OCI-LY7 (cell line): ENCODE measurements around the gene CREB5. TPM values are rescaled to one million over a fixed set of nuclear protein-coding genes. Genes with fewer than 3 reads are reported as not detected.
"Not testable (repeated sequence)": the region's sequence is repeated elsewhere in the genome, so short reads cannot be mapped to it uniquely, and the experiment has no call there.

Source experiments
- BruUV-seq: library from RNA; stranded (reverse); fragments of 400-500 nt; replicated peaks from 2 replicates; lab custom pipeline; 2021; lab: Mats Ljungman, UMichigan
- CTCF ChIA-PET: fragments of 300-600 bp; sonication (Branson Sonifier 250); formaldehyde crosslinking; loops from one replicate; lab custom pipeline; 2022; ENCODE audit warnings: antibody characterized with exemption; ENCODE audit not compliant: unreplicated experiment; lab: Charles Lee
- POLR2A ChIA-PET: fragments of 300-600 bp; sonication (Branson Sonifier 250); formaldehyde crosslinking; loops from one replicate; lab custom pipeline; 2022; ENCODE audit warnings: antibody characterized with exemption; lab: Charles Lee
- DNase-seq: peaks from one replicate; pipeline ENCODE4 v3.0.0-alpha.2; 2015; ENCODE audit warnings: low spot score
- H2AFZ ChIP-seq: fragments of 200-600 bp; sonication (generic), shearing (Covaris generic); 2 replicates; pipeline ENCODE4 v1.6.1; 2014; ENCODE audit warnings: mild to moderate bottlenecking, antibody characterized with exemption, low read length, moderate library complexity
- H3K27ac ChIP-seq: fragments of 200-600 bp; sonication (generic); 2 replicates; pipeline ENCODE4 v1.5.1; 2014; ENCODE audit warnings: mixed run types, low read depth, mild to moderate bottlenecking, moderate library complexity, low read length, inconsistent platforms; ENCODE audit not compliant: poor library complexity, severe bottlenecking
- H3K36me3 ChIP-seq: fragments of 200-600 bp; sonication (generic); 2 replicates; pipeline ENCODE4 v1.6.1; 2014; ENCODE audit warnings: mild to moderate bottlenecking, antibody characterized with exemption, low read length, moderate library complexity, mixed read lengths; ENCODE audit not compliant: insufficient read depth
- H3K4me1 ChIP-seq: fragments of 200-600 bp; sonication (generic); 2 replicates; pipeline ENCODE4 v1.5.1; 2014; ENCODE audit warnings: mild to moderate bottlenecking, low read length; ENCODE audit not compliant: insufficient read depth, poor library complexity, severe bottlenecking
- H3K4me2 ChIP-seq: fragments of 200-600 bp; sonication (generic); 2 replicates; pipeline ENCODE4 v1.6.1; 2014; ENCODE audit warnings: mild to moderate bottlenecking, low read length
- H3K4me3 ChIP-seq: fragments of 200-600 bp; sonication (generic); 2 replicates; pipeline ENCODE4 v1.5.1; 2014; ENCODE audit warnings: mild to moderate bottlenecking, low read depth, low read length; ENCODE audit not compliant: poor library complexity, severe bottlenecking
- H3K79me2 ChIP-seq: fragments of 200-600 bp; sonication (generic); 2 replicates; pipeline ENCODE4 v1.6.1; 2016; ENCODE audit warnings: low read depth, mild to moderate bottlenecking, low read length, moderate library complexity, mixed read lengths; ENCODE audit not compliant: insufficient read depth
- H3K9me2 ChIP-seq: fragments of 200-600 bp; sonication (generic); 2 replicates; pipeline ENCODE4 v1.6.1; 2016; ENCODE audit warnings: mild to moderate bottlenecking, low read length, mixed read lengths; ENCODE audit not compliant: insufficient read depth
- H3K9me3 ChIP-seq: fragments of 200-600 bp; sonication (generic); 2 replicates; pipeline ENCODE4 v1.6.1; 2014; ENCODE audit warnings: mild to moderate bottlenecking, mixed run types, low read length, mixed read lengths
- H4K20me1 ChIP-seq: fragments of 200-600 bp; sonication (generic); 2 replicates; pipeline ENCODE4 v1.6.1; 2014; ENCODE audit warnings: mild to moderate bottlenecking, antibody characterized with exemption, low read length, moderate library complexity, mixed read lengths; ENCODE audit not compliant: insufficient read depth
- EZH2phosphoT487 ChIP-seq: fragments of 200-600 bp; sonication (generic); IDR thresholded peaks from 2 replicates; pipeline ENCODE4 v1.6.1; 2018; ENCODE audit warnings: low read depth, borderline replicate concordance, mild to moderate bottlenecking, mixed run types, antibody characterized with exemption, low read length, moderate library complexity, mixed read lengths
- intact Hi-C: fragments of 100-400 bp; cut with micrococcal nuclease; formaldehyde crosslinking; loops from one replicate; pipeline ENCODE4 v1.10.0; 2022; ENCODE audit not compliant: unreplicated experiment
- total RNA-seq, 2 experiments: library from RNA; depleted of rRNA in 1 of 2; stranded (reverse); fragments of >200 nt in 1 of 2; shearing (Covaris generic) in 1 of 2; gene quantifications; 2 replicates each; pipeline ENCODE4 v1.2.3, GENCODE V29; 2014 to 2022
- TF ChIP-seq, protein P1 (sequence below): fragments of 200-600 bp; sonication (generic); conservative IDR thresholded peaks from 2 replicates; pipeline ENCODE4 v1.5.1; 2014; ENCODE audit warnings: mild to moderate bottlenecking, antibody characterized with exemption, low read length, moderate library complexity, mixed read lengths

Gene CREB5
- total RNA-seq, 2 experiments from 2014 or later, result 2.0 to 13.3 TPM

DNA sequence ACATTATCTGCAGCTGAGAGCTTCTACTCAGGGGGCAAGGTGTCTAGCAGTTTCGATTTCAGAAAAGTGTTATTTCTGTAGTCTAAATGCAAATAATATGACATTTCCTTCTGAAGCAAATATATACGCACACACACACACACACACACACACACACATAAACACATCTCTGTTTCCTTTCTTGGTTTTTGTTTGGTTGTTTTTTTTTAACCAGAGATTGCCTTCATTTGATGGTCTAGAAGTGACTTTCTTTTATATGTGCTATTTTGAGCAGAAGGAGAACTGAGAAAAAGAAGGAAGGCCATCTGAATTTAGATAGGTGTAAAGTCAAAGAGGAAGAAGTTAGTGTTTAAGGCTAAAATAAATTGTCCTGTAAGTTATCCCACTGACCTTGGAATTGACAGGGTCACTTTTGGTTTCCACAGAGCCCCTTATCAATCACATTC is 403.6 kb downstream of the CREB5 start:
- H3K9me2 ChIP-seq, result no peaks in the 10 kb centered on the region
- H3K36me3 ChIP-seq, result peaks cover 6% of the 10 kb centered on the region; the same call in 1 of the 2 replicates
- H3K4me2 ChIP-seq, result peak overlapping the region; percentile 61
- ChIA-PET POLR2A (interaction anchor here (0.6 to 2.3 kb wide), 3 partner anchors 9 to 96 kb away, joined by 3 to 6 read pairs (median 5); no protein-coding TSS in a partner anchor), CTCF (no interaction called here)
- H3K79me2 ChIP-seq, result no peaks in the 10 kb centered on the region
- 0 out of 2 replicates have a peak, but pooled peaks cover 4% of the 10 kb centered on the region for H3K9me3 ChIP-seq
- H3K4me3 ChIP-seq, result peak overlapping the region; percentile 40
- H2AFZ ChIP-seq, result no peak overlapping the region
- intact Hi-C loops, result loop anchor here (5.0 kb wide), 1 partner anchor 244 kb away; no protein-coding TSS in a partner anchor
- peak overlapping the region; percentile 27 for H3K27ac ChIP-seq
- 0 out of 2 replicates have a peak, but pooled peaks cover 4% of the 10 kb centered on the region for H4K20me1 ChIP-seq
- no TSS peak for BruUV-seq
- no peak for TF ChIP-seq EZH2phosphoT487
- TF ChIP-seq, protein P1, sequence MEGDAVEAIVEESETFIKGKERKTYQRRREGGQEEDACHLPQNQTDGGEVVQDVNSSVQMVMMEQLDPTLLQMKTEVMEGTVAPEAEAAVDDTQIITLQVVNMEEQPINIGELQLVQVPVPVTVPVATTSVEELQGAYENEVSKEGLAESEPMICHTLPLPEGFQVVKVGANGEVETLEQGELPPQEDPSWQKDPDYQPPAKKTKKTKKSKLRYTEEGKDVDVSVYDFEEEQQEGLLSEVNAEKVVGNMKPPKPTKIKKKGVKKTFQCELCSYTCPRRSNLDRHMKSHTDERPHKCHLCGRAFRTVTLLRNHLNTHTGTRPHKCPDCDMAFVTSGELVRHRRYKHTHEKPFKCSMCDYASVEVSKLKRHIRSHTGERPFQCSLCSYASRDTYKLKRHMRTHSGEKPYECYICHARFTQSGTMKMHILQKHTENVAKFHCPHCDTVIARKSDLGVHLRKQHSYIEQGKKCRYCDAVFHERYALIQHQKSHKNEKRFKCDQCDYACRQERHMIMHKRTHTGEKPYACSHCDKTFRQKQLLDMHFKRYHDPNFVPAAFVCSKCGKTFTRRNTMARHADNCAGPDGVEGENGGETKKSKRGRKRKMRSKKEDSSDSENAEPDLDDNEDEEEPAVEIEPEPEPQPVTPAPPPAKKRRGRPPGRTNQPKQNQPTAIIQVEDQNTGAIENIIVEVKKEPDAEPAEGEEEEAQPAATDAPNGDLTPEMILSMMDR, result no peak
- H3K4me1 ChIP-seq, result peaks cover 38% of the 10 kb centered on the region
- peak; percentile 83 for DNase-seq

DNA sequence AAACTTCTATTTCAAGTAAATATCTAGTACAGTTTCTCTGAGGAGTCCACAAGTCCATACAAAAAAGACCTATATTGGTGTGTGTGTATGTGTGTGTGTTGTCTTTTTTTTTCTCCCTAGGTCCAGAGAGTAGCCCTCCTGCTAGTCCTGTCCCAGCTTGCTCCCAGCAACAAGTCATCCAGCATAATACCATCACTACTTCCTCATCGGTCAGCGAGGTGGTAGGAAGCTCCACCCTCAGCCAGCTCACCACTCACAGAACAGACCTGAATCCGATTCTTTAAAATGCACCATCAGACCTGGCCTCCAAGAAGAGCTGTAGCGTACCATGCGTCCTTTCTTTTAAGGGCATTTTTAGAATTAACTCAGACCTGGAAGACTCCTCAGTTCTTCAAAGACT is 406.7 kb downstream of the CREB5 start:
- intact Hi-C loops, result loop anchor here (5.0 kb wide), 1 partner anchor 247 kb away; no protein-coding TSS in a partner anchor
- DNase-seq, result no peak
- Histone ChIP-seq H3K4me3 (no peak overlapping the region), H3K27ac (no peak overlapping the region), H2AFZ (no peak overlapping the region), H3K79me2 (no peaks in the 10 kb centered on the region), H3K9me3 (0 out of 2 replicates have a peak, but pooled peaks cover 4% of the 10 kb centered on the region), H3K9me2 (no peaks in the 10 kb centered on the region), H3K36me3 (peaks cover 6% of the 10 kb centered on the region; the same call in 1 of the 2 replicates), H3K4me1 (peaks cover 42% of the 10 kb centered on the region), H4K20me1 (0 out of 2 replicates have a peak, but pooled peaks cover 4% of the 10 kb centered on the region), H3K4me2 (no peak overlapping the region)
- TF ChIP-seq EZH2phosphoT487, result no peak
- TF ChIP-seq, protein P1, result no peak
- ChIA-PET POLR2A (interaction anchor here (1.1 kb wide), 1 partner anchor 13 kb away, joined by 3 read pairs; no protein-coding TSS in a partner anchor), CTCF (no interaction called here)
- BruUV-seq, result no TSS peak

DNA sequence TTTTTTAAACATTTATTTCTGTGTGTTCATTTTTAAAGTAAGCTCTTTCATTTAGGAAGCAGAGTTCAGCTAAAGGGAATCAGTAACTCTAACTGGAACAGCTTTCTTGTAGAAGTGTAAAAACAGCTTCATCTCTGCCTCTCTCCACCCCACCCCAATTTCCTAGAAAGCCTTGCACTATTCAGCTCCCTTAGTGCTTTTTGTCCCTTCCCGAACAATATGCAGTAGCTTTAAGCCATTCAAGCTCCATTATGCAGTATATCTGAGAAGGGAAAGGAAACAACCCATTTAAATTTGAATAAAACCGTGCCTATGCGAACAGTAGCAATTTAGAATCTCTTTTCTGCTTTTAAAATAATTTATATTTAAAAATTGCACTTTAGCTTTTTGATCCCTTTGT is 411.3 kb downstream of the CREB5 start:
- TF ChIP-seq, protein P1, result no peak
- TF ChIP-seq EZH2phosphoT487, result no peak
- POLR2A ChIA-PET, result interaction anchor here (0.7 to 2.6 kb wide), 2 partner anchors 9 to 10 kb away, joined by 4 to 11 read pairs; no protein-coding TSS in a partner anchor
- CTCF ChIA-PET, result interaction anchor here (1.7 kb wide), 1 partner anchor 14 kb away, joined by 4 read pairs; no protein-coding TSS in a partner anchor
- Histone ChIP-seq H3K79me2 (no peaks in the 10 kb centered on the region), H2AFZ (no peak overlapping the region), H3K36me3 (peaks cover under 1% of the 10 kb centered on the region; the same call in 1 of the 2 replicates), H3K9me3 (no peaks in the 10 kb centered on the region), H3K4me2 (no peak overlapping the region), H3K27ac (no peak overlapping the region), H3K9me2 (no peaks in the 10 kb centered on the region), H4K20me1 (0 out of 2 replicates have a peak, but pooled peaks cover 1% of the 10 kb centered on the region), H3K4me3 (no peak overlapping the region), H3K4me1 (peaks cover 12% of the 10 kb centered on the region)
- intact Hi-C loops, result no loop called here
- no TSS peak for BruUV-seq
- no peak for DNase-seq

DNA sequence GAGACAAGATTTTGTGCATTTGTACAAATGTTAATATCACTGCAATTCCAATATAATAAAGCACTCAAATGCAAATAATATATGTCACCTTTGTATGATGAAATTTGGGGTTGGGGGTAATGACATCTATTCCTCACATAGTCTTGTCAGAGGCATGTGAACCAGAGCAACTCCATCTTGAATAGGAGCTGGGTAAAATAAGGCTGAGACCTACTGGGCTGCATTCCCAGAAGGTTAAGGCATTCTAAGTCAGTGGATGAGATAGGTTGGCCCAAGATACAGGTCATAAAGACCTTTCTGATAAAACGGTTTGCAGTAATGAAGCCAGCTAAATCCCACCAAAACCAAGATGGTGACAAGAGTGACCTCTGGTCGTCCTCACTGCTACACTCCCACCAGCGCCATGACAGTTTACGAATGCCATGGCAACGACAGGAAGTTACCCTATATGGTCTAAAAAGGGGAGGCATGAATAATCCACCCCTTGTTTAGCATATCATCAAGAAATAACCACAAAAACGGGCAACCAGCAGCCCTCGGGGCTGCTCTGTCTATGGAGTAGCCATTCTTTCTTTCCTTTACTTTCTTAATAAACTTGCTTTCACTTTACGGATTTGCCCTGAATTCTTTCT is 413.6 kb downstream of the CREB5 start:
- H3K36me3 ChIP-seq, H3K27ac ChIP-seq, intact Hi-C loops, CTCF ChIA-PET, H3K9me3 ChIP-seq, DNase-seq, H3K4me2 ChIP-seq, BruUV-seq, H2AFZ ChIP-seq, H3K4me1 ChIP-seq, H3K4me3 ChIP-seq, H3K9me2 ChIP-seq, H4K20me1 ChIP-seq, H3K79me2 ChIP-seq: not testable (repeated sequence)
- POLR2A ChIA-PET, result interaction anchor here (1.3 kb wide), 1 partner anchor 426 kb away, joined by 3 read pairs; no protein-coding TSS in a partner anchor
